ENCODE data around the gene SLC6A6.

SLC6A6 gene

DNA sequence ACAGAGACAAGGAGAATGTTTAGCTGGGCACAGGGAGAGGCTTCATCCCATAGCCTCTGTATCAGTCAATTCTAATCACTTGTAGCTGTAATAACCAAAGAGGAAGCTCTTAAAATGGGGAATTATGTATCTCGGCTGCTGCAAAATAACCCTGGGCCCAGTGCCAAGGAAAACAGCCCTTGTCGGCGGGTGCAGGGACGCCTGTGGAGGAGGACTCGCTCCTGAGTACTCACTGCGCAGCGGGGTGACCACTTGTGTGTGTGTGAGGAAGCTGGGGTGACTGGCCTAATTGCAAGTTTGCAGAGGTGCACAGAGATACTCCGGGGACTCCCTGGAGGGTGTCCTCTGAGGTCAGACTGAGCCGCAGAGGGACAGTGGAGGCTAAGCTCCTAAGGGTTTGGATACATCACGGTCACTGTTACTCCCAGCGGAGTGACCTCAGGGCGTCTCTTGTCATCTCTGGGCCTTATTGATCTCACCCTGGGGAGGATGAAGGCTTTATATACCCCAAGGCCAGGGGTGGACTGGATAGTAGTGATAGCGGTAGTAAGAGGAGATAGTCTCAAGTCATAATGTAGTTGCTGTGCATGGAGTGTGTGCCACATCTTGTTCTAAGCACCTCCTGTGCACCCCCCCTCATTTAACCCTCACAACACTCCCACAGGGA is 37.2 kb downstream of the SLC6A6 start:
- no peak for DNase-seq

- DNase-seq: no peak
These were observed 37.7 kb downstream of the SLC6A6 start for GRCh38 chr3:14440168-14440518.

- no peak for DNase-seq
These were observed 38.3 kb downstream of the SLC6A6 start for GRCh38 chr3:14440531-14441239.

GRCh38 chr3:14441240-14441919 is 39.0 kb downstream of the SLC6A6 start:
- no peak for DNase-seq

- DNase-seq: no peak
These were observed 39.5 kb downstream of the SLC6A6 start for GRCh38 chr3:14441920-14442300.

- DNase-seq: no peak
These were observed 42.0 kb downstream of the SLC6A6 start for GRCh38 chr3:14444380-14444779.

GRCh38 chr3:14445773-14446172 is 43.4 kb downstream of the SLC6A6 start:
- DNase-seq: no peak

DNA sequence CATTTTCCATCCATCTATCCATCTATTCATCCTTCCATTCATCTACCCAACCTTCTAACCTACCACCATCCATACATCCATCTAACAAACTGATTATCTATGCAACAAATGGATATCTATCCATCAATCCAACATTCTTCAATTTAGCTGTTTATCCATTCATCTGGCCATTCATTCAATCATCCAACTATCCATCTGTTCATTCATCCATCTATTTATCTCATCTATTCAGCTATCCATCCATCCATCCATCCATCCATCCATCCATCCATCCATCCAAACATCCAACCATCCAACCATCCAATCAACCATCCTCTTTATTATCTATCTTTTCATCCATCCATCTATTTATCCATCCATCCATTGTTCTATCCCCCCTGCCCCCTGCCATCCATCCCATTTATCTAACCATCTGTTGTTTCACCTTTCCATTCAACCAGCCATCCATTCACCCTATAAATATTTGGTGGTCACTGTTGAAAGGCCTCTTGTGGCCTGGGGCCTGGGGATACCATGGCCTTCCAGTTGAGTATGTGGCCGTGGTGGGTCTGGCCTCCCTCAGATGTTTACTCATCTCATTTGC is 44.7 kb downstream of the SLC6A6 start:
- DNase-seq: no peak

GRCh38 chr3:14448063-14448462 is 45.7 kb downstream of the SLC6A6 start:
- no peak for DNase-seq

DNA sequence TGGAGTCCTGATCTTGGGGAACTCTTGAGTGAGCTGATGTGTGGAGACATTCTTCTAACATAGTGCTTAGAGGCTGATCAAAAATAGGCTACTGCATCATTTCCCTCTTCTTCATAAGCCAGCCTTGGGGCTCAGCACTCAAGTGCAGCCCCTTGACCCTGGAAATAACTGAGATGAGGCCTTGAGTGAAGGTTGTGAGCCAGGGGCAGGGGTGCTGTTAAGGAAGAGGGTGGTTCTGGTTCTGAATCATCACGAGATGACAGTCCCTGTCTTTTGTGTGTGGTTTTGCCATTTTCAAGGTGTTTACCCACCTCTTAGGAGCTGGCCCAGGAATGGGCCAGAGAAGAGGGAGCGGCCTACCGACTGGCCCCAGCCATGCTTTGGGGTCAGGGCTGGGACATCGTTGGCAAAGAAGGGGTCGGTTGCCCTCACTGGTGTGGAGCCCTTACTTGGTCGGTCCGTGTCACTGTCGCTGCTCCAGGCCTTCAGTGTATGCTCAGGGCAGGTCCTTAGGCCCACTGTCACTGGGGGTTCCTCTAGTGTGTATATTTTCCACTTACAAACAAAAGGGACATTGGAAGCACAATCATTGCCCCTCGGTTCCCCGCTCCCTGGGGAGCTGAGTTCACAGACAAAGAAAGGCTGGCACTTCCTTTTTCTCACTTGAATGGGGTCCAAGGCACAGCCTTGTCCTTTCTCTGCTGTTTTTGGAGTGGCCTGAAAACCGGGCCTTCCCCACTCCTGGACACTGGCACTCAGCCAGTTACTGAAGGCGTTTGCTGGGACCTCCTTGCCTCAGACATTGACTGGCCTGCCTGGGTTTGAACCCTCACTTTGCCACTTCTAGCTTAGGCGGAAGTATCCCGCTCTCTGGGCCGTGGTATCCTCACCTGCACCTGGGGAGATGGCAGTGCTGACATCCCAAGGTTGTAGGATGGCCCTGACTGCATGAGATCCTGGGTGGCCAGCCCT is 46.6 kb downstream of the SLC6A6 start:
- no peak for DNase-seq

GRCh38 chr3:14450506-14450905 is 48.1 kb downstream of the SLC6A6 start:
- no peak for DNase-seq

DNA sequence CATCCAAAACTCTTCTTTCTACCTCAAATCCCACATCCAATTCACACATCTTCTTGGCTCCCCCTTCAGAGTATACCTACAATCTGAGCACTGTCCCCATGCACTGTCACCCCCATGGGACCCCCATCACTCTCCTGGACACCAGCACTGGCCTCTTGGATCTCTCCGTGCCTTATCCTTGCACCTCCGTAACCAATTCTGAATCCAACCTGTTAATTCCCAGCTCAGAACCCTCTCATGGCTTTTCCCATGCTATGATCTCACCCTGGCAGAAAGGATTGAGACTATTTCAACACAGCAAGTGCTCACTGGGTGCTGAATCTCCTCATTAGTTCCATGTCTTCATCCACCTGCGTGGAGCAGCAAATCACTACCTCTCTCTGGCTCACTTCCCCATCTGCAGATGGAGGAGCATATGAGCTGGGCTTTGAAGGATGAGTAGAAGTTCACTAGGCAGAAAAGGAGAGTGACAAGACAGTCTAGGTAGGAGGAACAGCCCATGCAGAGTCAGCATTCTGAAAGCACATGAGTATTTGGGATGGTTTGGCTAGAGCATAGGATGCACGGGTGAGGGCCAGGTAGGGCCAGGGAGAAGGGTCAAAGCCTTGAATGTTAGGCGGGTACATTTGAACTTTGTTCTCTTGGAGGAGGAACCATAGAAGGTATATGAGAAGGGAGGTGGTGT is 48.7 kb downstream of the SLC6A6 start:
- no peak for DNase-seq

- no peak for DNase-seq
These were observed 49.7 kb downstream of the SLC6A6 start for GRCh38 chr3:14451844-14452739.

DNA sequence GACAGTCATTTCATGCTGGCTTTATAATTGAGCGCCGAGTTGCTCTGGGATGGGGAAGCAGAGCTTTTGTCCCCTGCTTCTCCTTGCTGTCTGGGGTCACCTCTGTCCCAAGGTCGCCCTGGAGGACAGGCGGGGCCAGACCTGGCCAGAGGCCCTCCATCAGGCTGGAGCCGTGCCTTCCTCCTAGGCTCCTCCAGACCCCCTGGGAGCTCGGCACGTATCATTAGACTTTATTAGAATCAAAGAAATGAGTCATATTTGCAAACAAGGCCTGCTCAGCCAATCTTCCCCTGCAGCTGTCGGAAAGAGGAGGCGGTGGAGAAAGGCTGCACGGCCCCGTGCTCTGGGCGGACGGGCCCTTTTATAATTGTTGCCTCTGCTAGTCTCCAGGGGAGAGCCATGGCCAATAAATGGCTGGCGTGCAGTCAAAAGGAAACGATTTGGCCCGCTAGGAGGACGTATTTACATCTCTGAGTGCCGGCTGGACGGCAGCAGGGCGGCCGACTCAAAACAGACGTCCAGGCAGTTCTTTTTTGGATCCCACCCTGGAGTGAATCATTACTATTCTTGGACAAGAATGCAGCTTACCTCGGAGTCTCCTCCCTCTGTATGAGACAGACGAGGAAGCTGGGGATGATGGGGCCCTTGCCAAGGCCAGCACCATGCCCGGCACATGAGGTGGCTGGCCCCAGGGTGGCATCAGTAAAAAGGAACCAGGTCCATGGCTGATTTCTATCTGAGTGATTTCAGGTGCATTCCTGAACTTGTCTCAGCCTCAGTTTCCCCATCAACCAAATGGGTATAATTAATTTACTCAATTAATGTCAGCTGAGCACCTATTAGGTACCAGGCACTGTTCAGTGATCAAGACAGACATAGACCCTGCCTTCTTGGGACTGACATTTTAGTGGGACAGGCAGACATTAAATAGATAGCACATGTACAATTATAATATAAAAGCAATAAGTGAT is 50.6 kb downstream of the SLC6A6 start:
- no peak for DNase-seq

- DNase-seq: no peak
These were observed 51.7 kb downstream of the SLC6A6 start for GRCh38 chr3:14453876-14454638.

DNA sequence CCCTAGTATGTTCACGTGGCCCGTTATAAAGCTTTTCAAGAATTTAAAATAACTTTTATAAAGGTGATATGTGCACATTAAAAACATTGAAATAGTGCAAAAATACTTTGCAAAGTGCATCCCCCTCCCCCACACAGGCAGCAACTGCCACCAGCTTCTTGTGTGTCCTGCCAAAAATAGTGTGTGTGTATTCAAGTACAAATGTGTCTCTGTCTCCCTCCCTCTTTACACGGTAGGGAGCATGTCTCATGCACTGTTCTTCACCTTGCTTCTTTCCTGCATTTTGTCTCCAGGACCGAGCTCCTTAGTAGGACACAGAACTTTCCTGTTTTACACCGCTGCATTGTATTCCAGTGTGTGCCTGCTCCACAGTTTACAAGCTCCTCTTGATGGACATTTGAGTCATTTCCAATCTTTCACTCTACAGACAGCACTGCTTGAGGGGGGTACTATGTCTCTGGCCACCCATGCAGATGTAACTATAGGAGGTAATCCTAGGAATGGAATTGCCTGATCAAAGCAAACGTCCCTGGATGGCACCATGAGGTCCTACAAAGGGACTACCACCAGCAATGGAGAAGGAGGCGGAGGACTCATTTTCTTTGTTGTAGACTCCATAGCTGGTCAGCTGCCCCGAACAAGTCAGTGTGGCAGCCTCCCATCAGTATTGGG is 52.4 kb downstream of the SLC6A6 start:
- DNase-seq: no peak

DNA sequence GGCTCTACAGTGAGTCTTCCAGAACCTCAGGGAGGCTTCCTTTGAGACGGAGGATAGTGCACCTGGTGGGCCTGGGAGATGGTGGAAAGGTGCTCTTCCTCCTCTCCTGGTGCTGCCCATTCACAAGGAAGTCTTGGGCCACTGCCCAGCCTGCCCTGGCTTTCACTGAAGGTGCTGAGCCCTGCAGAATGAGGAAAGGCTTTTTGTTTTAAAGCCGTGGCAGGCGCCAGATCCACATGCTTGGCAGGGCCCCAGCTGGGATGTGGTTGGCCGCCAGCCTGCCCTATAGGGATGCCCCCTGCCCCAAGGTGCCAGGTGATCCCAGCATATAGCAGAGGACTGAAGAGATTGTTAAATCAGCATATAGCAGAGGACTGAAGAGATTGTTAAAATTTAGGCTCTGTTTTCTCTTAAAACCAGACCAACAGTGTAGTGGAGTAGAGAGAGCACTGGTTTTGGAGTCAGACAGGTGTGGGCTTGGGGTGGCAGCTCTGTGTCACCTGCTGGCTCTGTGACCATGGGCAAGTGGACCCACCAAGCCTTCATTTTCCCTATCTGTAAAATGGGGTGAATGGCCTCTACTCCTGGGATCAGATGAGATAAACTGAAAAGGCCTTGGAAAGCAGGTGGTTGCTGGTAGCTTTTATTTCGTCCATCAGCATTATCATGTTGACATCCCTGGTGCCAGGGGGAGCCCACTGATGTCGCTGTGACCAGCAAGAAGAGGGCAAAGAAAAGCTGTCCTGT is 53.3 kb downstream of the SLC6A6 start:
- no peak for DNase-seq

DNA sequence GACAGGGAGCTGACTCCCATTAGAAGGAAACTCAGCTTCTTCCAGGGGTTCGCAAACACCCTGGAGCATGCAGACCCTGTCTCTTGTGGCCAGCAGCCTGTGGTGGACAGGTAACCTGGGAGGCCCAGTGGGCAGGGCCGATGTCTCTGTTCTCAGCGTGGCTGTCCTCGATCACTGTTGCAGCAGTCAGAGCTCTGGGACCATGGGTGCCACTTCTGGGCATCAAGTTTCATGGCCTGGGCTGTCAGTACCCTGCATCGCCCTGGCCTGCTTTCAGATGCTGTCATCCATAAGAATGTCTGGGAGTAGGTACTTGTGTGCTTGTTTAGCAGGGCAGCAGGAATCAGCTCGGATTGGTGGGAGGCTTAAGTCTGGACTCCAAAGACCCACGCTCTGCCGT is 54.4 kb downstream of the SLC6A6 start:
- DNase-seq: no peak
